PC-9 (cell line): ENCODE data around the gene MFAP3. TPM values are rescaled to one million over a fixed set of nuclear protein-coding genes. Genes with fewer than 3 reads are reported as not detected.

ENCODE experiments used
- BruUV-seq: library from RNA; stranded (reverse); fragments of 400-500 nt; replicated peaks from 2 replicates; lab custom pipeline; 2021; lab: Mats Ljungman, UMichigan
- CTCF ChIA-PET: fragments of 300-600 bp; sonication (Branson Sonifier 250); formaldehyde crosslinking; loops from one replicate; lab custom pipeline; 2022; ENCODE audit warnings: antibody characterized with exemption; lab: Charles Lee
- POLR2A ChIA-PET: fragments of 300-600 bp; sonication (Branson Sonifier 250); formaldehyde crosslinking; loops from one replicate; lab custom pipeline; 2022; ENCODE audit warnings: antibody characterized with exemption; ENCODE audit not compliant: unreplicated experiment; lab: Charles Lee
- DNase-seq, 2 experiments: peaks; one replicate each; pipeline versions ENCODE4 v3.0.0 to v3.0.0-alpha.2; 2015 to 2022; ENCODE audit warnings: mixed read lengths in 1 of 2
- H2AFZ ChIP-seq: fragments of 200-600 bp; sonication (generic); 2 replicates; pipeline ENCODE4 v1.8.1; 2017; ENCODE audit warnings: antibody characterized with exemption
- H3F3A ChIP-seq: fragments of 200-600 bp; sonication (generic); 2 replicates; pipeline ENCODE4 v1.8.1; 2017; ENCODE audit warnings: antibody characterized with exemption, mild to moderate bottlenecking, low read depth; ENCODE audit not compliant: insufficient read depth
- H3K27ac ChIP-seq: fragments of 200-600 bp; sonication (generic); 2 replicates; pipeline ENCODE4 v1.6.1; 2016; ENCODE audit warnings: mixed run types
- H3K27me3 ChIP-seq: fragments of 200-600 bp; sonication (generic); 2 replicates; pipeline ENCODE4 v1.6.1; 2016; ENCODE audit warnings: low read depth, mixed run types; ENCODE audit not compliant: insufficient read depth
- H3K36me3 ChIP-seq: fragments of 200-600 bp; sonication (generic); 2 replicates; pipeline ENCODE4 v1.6.1; 2016; ENCODE audit warnings: low read depth, mixed run types
- H3K4me1 ChIP-seq: fragments of 200-600 bp; sonication (generic); replicated peaks from 2 replicates; pipeline ENCODE4 v1.6.1; 2016; ENCODE audit warnings: mixed run types; ENCODE audit not compliant: insufficient read depth
- H3K4me2 ChIP-seq: fragments of 200-600 bp; sonication (generic); 2 replicates; pipeline ENCODE4 v1.6.1; 2017; ENCODE audit warnings: mixed run types
- H3K4me3 ChIP-seq: fragments of 200-600 bp; sonication (generic); 2 replicates; pipeline ENCODE4 v1.6.1; 2016; ENCODE audit warnings: mixed run types
- H3K79me2 ChIP-seq: fragments of 200-600 bp; sonication (generic); 2 replicates; pipeline ENCODE4 v1.6.1; 2017; ENCODE audit warnings: low read depth, mixed run types
- H3K9me2 ChIP-seq: fragments of 200-600 bp; sonication (generic); 2 replicates; pipeline ENCODE4 v1.8.1; 2017; ENCODE audit warnings: mild to moderate bottlenecking; ENCODE audit not compliant: insufficient read depth
- H3K9me3 ChIP-seq: fragments of 200-600 bp; sonication (generic); 2 replicates; pipeline ENCODE4 v1.8.1; 2016; ENCODE audit warnings: low read depth; ENCODE audit not compliant: insufficient read depth
- H4K20me1 ChIP-seq: fragments of 200-600 bp; sonication (generic); 2 replicates; pipeline ENCODE4 v1.8.1; 2017; ENCODE audit not compliant: insufficient read depth
- EZH2 ChIP-seq: fragments of 200-600 bp; sonication (generic); IDR thresholded peaks from 2 replicates; pipeline ENCODE4 v1.8.0; 2017; ENCODE audit warnings: antibody characterized with exemption, low read depth
- intact Hi-C: fragments of 100-400 bp; cut with micrococcal nuclease; formaldehyde crosslinking; loops from one replicate; pipeline ENCODE4 v1.10.0; 2022; ENCODE audit not compliant: unreplicated experiment
- total RNA-seq: library from RNA; stranded (reverse); gene quantifications from 2 replicates; pipeline ENCODE4 v1.2.3, GENCODE V29; 2021
- TF ChIP-seq, protein P1 (sequence below): fragments of 200-600 bp; sonication (generic); conservative IDR thresholded peaks from 2 replicates; pipeline ENCODE4 v1.6.1; 2017; ENCODE audit warnings: mixed run types, antibody characterized with exemption, mild to moderate bottlenecking, moderate library complexity

MFAP3 gene
- total RNA-seq, 1 experiment from 2014 or later, result 29.3 TPM

GRCh38 chr5:154044581-154044980 is 5.8 kb downstream of the MFAP3 start:
- H3K4me3 ChIP-seq, result no peak overlapping the region
- no peak for DNase-seq
- H3K9me3 ChIP-seq, result no peaks in the 10 kb centered on the region
- H3K9me2 ChIP-seq, result no peaks in the 10 kb centered on the region
- intact Hi-C loops, result no loop called here
- H3F3A ChIP-seq, result no peaks in the 10 kb centered on the region
- ChIA-PET CTCF (no interaction called here), POLR2A (no interaction called here)
- H3K27me3 ChIP-seq, result no peaks in the 10 kb centered on the region
- BruUV-seq, result no TSS peak
- peaks cover 9% of the 10 kb centered on the region for H3K4me1 ChIP-seq
- no peaks in the 10 kb centered on the region for H3K36me3 ChIP-seq
- H3K27ac ChIP-seq, result no peak overlapping the region
- H3K4me2 ChIP-seq, result no peak overlapping the region
- peaks cover 24% of the 10 kb centered on the region for H3K79me2 ChIP-seq
- peaks cover 11% of the 10 kb centered on the region; the same call in 1 of the 2 replicates for H4K20me1 ChIP-seq
- no peak overlapping the region for H2AFZ ChIP-seq
- TF ChIP-seq EZH2, result no peak
- TF ChIP-seq, protein P1, sequence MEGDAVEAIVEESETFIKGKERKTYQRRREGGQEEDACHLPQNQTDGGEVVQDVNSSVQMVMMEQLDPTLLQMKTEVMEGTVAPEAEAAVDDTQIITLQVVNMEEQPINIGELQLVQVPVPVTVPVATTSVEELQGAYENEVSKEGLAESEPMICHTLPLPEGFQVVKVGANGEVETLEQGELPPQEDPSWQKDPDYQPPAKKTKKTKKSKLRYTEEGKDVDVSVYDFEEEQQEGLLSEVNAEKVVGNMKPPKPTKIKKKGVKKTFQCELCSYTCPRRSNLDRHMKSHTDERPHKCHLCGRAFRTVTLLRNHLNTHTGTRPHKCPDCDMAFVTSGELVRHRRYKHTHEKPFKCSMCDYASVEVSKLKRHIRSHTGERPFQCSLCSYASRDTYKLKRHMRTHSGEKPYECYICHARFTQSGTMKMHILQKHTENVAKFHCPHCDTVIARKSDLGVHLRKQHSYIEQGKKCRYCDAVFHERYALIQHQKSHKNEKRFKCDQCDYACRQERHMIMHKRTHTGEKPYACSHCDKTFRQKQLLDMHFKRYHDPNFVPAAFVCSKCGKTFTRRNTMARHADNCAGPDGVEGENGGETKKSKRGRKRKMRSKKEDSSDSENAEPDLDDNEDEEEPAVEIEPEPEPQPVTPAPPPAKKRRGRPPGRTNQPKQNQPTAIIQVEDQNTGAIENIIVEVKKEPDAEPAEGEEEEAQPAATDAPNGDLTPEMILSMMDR, result no peak

DNA sequence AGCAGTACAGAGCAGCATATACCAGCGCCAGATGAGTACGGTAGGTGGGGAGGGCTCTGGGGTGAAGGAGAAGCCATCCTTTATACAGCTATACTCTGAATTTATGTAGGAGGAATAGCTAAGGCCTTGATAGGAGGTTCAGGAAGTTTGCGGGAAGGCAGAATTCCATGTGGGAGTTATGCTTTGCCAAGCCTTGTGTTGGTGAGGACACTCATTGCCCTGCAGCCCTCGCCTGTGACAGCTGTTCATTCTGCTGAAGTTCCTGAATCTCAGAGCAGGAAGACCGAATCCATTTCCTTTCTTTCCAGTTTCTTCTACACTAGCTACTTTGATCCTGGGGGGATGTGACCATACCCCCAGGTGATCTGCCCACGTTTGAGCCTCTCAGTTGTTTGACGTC is 7.7 kb downstream of the MFAP3 start:
- Histone ChIP-seq H3K9me2 (no peaks in the 10 kb centered on the region), H2AFZ (no peak overlapping the region), H3K27ac (no peak overlapping the region), H3K9me3 (no peaks in the 10 kb centered on the region), H3K36me3 (peaks cover 16% of the 10 kb centered on the region; the same call in 1 of the 2 replicates), H3K4me1 (no peaks in the 10 kb centered on the region), H3K27me3 (no peaks in the 10 kb centered on the region), H3K4me2 (no peak overlapping the region), H3K79me2 (peaks cover 5% of the 10 kb centered on the region; the same call in 1 of the 2 replicates), H3F3A (no peaks in the 10 kb centered on the region), H4K20me1 (peaks cover 14% of the 10 kb centered on the region; the same call in 1 of the 2 replicates), H3K4me3 (no peak overlapping the region)
- no TSS peak for BruUV-seq
- TF ChIP-seq, protein P1, result no peak
- TF ChIP-seq EZH2, result no peak
- POLR2A ChIA-PET, result no interaction called here
- DNase-seq, result no peak
- CTCF ChIA-PET, result no interaction called here
- intact Hi-C loops, result no loop called here

GRCh38 chr5:154047324-154047723 is 8.6 kb downstream of the MFAP3 start:
- no TSS peak for BruUV-seq

More at GRCh38 chr5:154047324-154047723, 8.6 kb downstream of the MFAP3 start:
- H3K79me2 ChIP-seq, result 0 out of 2 replicates have a peak, but pooled peaks cover 3% of the 10 kb centered on the region
- H3K4me1 ChIP-seq, result no peaks in the 10 kb centered on the region
- intact Hi-C loops, result no loop called here
- ChIA-PET POLR2A (no interaction called here), CTCF (interaction anchor here (0.6 kb wide), 1 partner anchor 540 kb away, joined by 17 read pairs; no protein-coding TSS in a partner anchor)
- peaks cover 14% of the 10 kb centered on the region; the same call in 1 of the 2 replicates for H4K20me1 ChIP-seq
- peaks cover 23% of the 10 kb centered on the region; the same call in 1 of the 2 replicates for H3K36me3 ChIP-seq
- H3K4me3 ChIP-seq, result no peak overlapping the region
- no peak for TF ChIP-seq EZH2
- TF ChIP-seq, protein P1, result no peak
- H3K9me2 ChIP-seq, result no peaks in the 10 kb centered on the region
- H2AFZ ChIP-seq, result no peak overlapping the region
- no peaks in the 10 kb centered on the region for H3K9me3 ChIP-seq
- H3K4me2 ChIP-seq, result no peak overlapping the region
- no peak for DNase-seq
- no peaks in the 10 kb centered on the region for H3F3A ChIP-seq
- H3K27ac ChIP-seq, result no peak overlapping the region
- no peaks in the 10 kb centered on the region for H3K27me3 ChIP-seq
